Vagina (tissue), 2 donors: ENCODE results near the gene MTMR6. TPM values are rescaled to one million over a fixed set of nuclear protein-coding genes. Genes with fewer than 3 reads are reported as not detected.

Source experiments
- DNase-seq, 2 donors: peaks; one replicate each; pipeline ENCODE4 v3.0.0-alpha.2; 2017; ENCODE audit errors: extremely low spot score in 2 of 2
- H3K27ac ChIP-seq: fragments of 200-600 bp; sonication (generic); one replicate; pipeline ENCODE4 v1.5.1; 2019
- H3K27me3 ChIP-seq: fragments of 200-600 bp; sonication (generic); one replicate; pipeline ENCODE4 v1.5.1; 2019
- H3K36me3 ChIP-seq, 2 donors: fragments of 200-600 bp; sonication (generic); one replicate each; pipeline ENCODE4 v1.5.1; 2017 to 2019
- H3K4me1 ChIP-seq: fragments of 200-600 bp; sonication (generic); one replicate; pipeline ENCODE4 v1.5.1; 2019
- H3K4me3 ChIP-seq, 2 donors: fragments of 200-600 bp; sonication (generic); 1 replicate in 1 of 2; 2 replicates in 1 of 2; pipeline ENCODE4 v1.5.1; 2016 to 2019
- H3K9me3 ChIP-seq: fragments of 200-600 bp; sonication (generic); one replicate; pipeline ENCODE4 v1.5.1; 2019
- POLR2A ChIP-seq, 2 donors: fragments of 450-650 bp; IDR thresholded peaks; one replicate each; pipeline ENCODE4 v1.6.1; 2017; ENCODE audit warnings: antibody characterized with exemption in 2 of 2, mild to moderate bottlenecking in 2 of 2, moderate library complexity in 2 of 2
- POLR2AphosphoS5 ChIP-seq, 2 donors: sonication (generic); formaldehyde crosslinking; IDR thresholded peaks; one replicate each; pipeline ENCODE4 v1.9.0; 2017; ENCODE audit warnings: antibody characterized with exemption in 2 of 2, mild to moderate bottlenecking in 2 of 2, low read depth in 1 of 2; ENCODE audit not compliant: insufficient read depth in 1 of 2
- intact Hi-C: fragments of 100-400 bp; cut with DNase I; formaldehyde crosslinking; loops from one replicate; pipeline ENCODE4 v1.15.1; 2023
- total RNA-seq: library from RNA; depleted of rRNA; stranded (reverse); fragments of >200 nt; gene quantifications from one replicate; pipeline ENCODE4 v1.2.3, GENCODE V29; 2016
- TF ChIP-seq, protein P1 (sequence below), 3 experiments: fragments of 450-650 bp in 2 of 3; fragments of 200-600 bp in 1 of 3; sonication (generic) in 1 of 3; IDR thresholded peaks; one replicate each; pipeline ENCODE4 v1.5.1; 2017 to 2019; ENCODE audit warnings: antibody characterized with exemption in 3 of 3, mild to moderate bottlenecking in 2 of 3, moderate library complexity in 2 of 3

Gene MTMR6
- total RNA-seq, 1 donor from 2014 or later = 14.0 TPM

DNA sequence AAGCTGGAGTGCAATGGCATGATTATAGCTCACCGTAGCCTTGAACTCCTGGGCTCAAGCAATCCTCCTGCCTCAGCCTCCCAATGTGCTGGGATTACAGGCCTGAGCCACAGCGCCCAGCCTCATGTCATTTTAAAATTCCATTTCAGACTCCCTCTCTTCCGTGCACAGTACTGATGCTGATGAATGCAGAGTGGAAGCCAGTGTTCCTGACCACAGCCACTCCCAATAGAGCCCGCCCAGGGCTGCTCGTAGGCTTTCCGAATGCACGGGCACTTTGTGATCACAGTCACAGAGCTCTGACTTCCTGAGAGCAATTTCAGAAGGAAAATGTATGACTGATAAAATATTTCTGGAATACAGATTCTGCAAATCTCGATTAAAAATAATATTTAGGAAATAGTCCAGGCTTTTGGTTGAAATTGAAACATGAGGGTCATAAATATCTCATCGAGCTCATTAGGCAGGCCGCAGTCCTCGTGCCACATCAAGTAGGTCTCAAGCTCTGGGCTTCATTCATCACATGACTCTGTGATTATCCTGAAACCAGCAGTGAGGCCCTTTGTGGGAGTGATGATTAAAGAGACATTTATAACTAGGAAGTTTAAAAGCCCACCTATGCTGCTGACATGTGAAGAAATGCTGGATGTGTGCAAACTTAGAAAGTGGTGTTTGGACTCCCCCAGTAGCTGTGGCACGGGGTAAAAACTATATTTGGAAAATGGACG, 76.3 kb downstream of the MTMR6 start:
- no peak for TF ChIP-seq POLR2A (IDR thresholded peaks at IDR 0.05)
- TF ChIP-seq POLR2AphosphoS5 (IDR thresholded peaks at IDR 0.05; ENCODE audit: insufficient read depth in 1 of 2, low read depth in 1 of 2) = no peak
- TF ChIP-seq, protein P1, sequence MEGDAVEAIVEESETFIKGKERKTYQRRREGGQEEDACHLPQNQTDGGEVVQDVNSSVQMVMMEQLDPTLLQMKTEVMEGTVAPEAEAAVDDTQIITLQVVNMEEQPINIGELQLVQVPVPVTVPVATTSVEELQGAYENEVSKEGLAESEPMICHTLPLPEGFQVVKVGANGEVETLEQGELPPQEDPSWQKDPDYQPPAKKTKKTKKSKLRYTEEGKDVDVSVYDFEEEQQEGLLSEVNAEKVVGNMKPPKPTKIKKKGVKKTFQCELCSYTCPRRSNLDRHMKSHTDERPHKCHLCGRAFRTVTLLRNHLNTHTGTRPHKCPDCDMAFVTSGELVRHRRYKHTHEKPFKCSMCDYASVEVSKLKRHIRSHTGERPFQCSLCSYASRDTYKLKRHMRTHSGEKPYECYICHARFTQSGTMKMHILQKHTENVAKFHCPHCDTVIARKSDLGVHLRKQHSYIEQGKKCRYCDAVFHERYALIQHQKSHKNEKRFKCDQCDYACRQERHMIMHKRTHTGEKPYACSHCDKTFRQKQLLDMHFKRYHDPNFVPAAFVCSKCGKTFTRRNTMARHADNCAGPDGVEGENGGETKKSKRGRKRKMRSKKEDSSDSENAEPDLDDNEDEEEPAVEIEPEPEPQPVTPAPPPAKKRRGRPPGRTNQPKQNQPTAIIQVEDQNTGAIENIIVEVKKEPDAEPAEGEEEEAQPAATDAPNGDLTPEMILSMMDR (IDR thresholded peaks at IDR 0.05) = no peak
- Histone ChIP-seq H3K9me3 (no peaks in the 10 kb centered on the region), H3K27me3 (no peaks in the 10 kb centered on the region), H3K27ac (no peak overlapping the region), H3K4me3 (no peak overlapping the region), H3K36me3 (no peaks in the 10 kb centered on the region), H3K4me1 (peaks cover 7% of the 10 kb centered on the region)
- DNase-seq = no peak
- intact Hi-C loops = no loop called here

DNA sequence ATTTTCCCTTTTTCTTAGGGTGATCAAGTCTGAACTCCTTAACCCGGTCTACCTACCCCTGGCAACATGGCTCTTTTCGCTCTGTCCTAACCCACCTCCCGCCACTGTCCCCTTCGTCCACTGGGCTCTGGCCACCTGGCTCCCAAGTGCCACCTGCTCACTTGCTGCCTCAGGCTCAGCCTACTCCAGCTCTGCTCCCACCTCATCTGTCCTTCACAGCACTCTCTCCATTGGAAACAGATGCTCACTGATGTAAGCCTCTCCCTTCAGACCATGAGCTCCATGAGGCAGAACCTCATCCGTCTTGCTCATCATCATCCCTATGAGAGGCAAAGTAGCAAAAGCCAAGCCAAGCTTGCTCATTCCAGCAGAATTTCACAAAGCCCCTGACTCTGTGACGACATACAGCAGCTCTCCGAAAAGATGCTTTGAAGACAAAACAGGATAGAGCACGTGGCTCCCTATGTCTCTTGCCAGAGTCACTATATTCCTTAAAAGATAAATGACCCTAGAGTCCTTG, 79.9 kb downstream of the MTMR6 start:
- no peak overlapping the region for H3K4me3 ChIP-seq
- intact Hi-C loops = no loop called here

DNA sequence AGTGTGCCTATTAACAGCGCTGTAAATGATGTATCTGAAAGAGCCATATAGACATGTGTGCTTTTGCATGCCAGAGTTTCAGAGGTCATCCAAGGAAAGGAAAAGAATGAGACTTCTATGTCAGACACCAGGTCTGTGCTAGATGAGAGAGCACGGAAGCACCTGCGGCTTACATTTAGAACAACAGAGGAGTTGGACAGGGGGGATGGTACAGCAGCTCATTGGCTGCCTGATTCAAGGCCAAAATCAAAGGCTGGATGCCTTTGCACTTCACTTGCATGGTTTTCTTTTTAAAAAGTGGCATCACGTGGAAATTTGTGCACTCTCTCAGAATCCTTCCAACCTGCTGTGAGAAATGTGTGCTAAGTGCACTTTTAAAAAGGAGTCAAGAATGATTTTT, 82.4 kb downstream of the MTMR6 start:
- no peak for DNase-seq
- Histone ChIP-seq H3K27ac (no peak overlapping the region), H3K27me3 (no peaks in the 10 kb centered on the region), H3K4me1 (no peaks in the 10 kb centered on the region), H3K9me3 (no peaks in the 10 kb centered on the region), H3K36me3 (no peaks in the 10 kb centered on the region), H3K4me3 (no peak overlapping the region)
- TF ChIP-seq POLR2A (IDR thresholded peaks at IDR 0.05) (no peak), POLR2AphosphoS5 (IDR thresholded peaks at IDR 0.05; ENCODE audit: insufficient read depth in 1 of 2, low read depth in 1 of 2) (no peak)
- TF ChIP-seq, protein P1 (IDR thresholded peaks at IDR 0.05) = no peak
- intact Hi-C loops = no loop called here

More for the DNA sequence above, 79.9 kb downstream of the MTMR6 start:
- no peaks in the 10 kb centered on the region for H3K27me3 ChIP-seq
- TF ChIP-seq POLR2AphosphoS5 (IDR thresholded peaks at IDR 0.05; ENCODE audit: insufficient read depth in 1 of 2, low read depth in 1 of 2) (no peak), POLR2A (IDR thresholded peaks at IDR 0.05) (no peak)
- TF ChIP-seq, protein P1 (IDR thresholded peaks at IDR 0.05) = no peak
- DNase-seq = no peak
- H3K9me3 ChIP-seq = no peaks in the 10 kb centered on the region
- no peaks in the 10 kb centered on the region for H3K4me1 ChIP-seq
- no peak overlapping the region for H3K27ac ChIP-seq
- H3K36me3 ChIP-seq = no peaks in the 10 kb centered on the region

DNA sequence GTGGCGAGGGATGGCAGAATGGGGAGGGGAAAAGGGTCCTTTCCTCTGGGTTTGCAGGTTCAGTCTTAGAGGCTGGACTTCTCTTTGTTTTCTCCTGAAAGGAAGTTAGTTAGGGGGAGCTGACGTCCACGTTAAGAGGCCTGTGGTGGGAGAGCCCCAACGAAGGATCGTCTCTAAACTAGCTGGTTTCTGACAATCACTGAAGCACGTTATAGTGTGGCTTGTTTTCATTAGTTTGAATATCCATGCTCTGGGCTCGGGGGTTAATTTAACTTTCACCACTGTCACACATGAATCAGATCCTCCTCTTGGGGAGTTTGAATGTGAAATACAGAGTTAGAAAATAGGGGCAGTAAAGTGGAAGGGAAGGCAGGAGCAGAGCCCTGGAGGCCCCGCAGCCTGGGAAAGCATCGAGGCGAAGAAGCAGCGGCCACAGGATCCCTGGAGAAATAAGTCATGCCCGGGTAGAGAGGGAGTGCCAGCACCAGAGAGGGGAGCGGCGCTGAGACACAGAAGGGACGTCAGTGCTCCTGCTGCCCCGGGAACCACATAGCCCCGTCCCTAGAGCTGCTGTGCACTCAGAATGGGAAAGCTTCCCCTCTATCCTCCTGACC, 84.1 kb downstream of the MTMR6 start:
- intact Hi-C loops = no loop called here
- no peak for DNase-seq
- H3K9me3 ChIP-seq = no peaks in the 10 kb centered on the region
- no peak for TF ChIP-seq POLR2AphosphoS5 (IDR thresholded peaks at IDR 0.05; ENCODE audit: insufficient read depth in 1 of 2, low read depth in 1 of 2)
- TF ChIP-seq, protein P1 (IDR thresholded peaks at IDR 0.05) = no peak
- TF ChIP-seq POLR2A (IDR thresholded peaks at IDR 0.05) = no peak
- H3K4me1 ChIP-seq = no peaks in the 10 kb centered on the region
- no peak overlapping the region for H3K27ac ChIP-seq
- H3K27me3 ChIP-seq = no peaks in the 10 kb centered on the region
- H3K36me3 ChIP-seq = no peaks in the 10 kb centered on the region
- H3K4me3 ChIP-seq = no peak overlapping the region

DNA sequence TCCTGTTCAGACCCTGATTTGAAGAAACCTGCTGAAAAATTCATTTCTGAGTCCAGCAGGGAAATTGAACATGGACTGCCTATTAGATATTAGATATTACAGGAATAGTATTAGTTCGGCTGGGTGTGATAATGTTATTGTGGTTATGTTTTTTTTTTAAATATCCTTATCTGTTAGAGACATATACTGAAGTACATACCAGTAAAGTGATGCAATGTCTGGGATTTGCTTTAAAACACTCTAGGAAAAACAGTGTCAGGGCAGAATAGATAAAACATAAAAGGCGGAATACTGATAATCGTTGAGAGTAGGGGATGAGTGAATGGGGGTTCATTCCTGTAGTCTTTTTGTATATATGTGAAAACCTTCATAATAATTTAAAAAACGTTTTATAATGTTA, 86.5 kb downstream of the MTMR6 start:
- intact Hi-C loops = no loop called here
- Histone ChIP-seq H3K4me1 (no peaks in the 10 kb centered on the region), H3K27me3 (no peaks in the 10 kb centered on the region), H3K27ac (no peak overlapping the region), H3K36me3 (no peaks in the 10 kb centered on the region), H3K4me3 (no peak overlapping the region), H3K9me3 (no peaks in the 10 kb centered on the region)
- no peak for DNase-seq
- TF ChIP-seq POLR2A (IDR thresholded peaks at IDR 0.05) (no peak), POLR2AphosphoS5 (IDR thresholded peaks at IDR 0.05; ENCODE audit: insufficient read depth in 1 of 2, low read depth in 1 of 2) (no peak)
- TF ChIP-seq, protein P1 (IDR thresholded peaks at IDR 0.05) = no peak
